ENCODE results near the gene BID. TPM values are rescaled to one million over a fixed set of nuclear protein-coding genes. Genes with fewer than 3 reads are reported as not detected.

Gene BID
- total and polyA plus RNA-seq, 2 of the 8 experiments (the other 6 are each of a cell fraction or from before 2014, with no cell fraction given), result 39.3 to 114 TPM

- no peak overlapping the region for H3K23ac ChIP-seq (ENCODE audit: insufficient read length)
- H4K8ac ChIP-seq (ENCODE audit: extremely low read depth, insufficient read depth, low read length), result no peak overlapping the region
- CTCF ChIA-PET (ENCODE audit: partially characterized antibody), result interaction anchor here (1.4 to 8.4 kb wide), 4 partner anchors 11 to 33 kb away, joined by 5 to 93 read pairs (median 26); no protein-coding TSS in a partner anchor
- WGBS, 2 experiments (ENCODE audit: extremely low coverage in 1 of 2, insufficient coverage in 1 of 2, insufficient read length in 1 of 2, insufficient replicate concordance in 2 of 2, low coverage in 1 of 2, low lambda C conversion rate in 2 of 2, missing lambda C conversion rate in 1 of 2), result 95% methylated on average over 13 of the region's 13 CpGs; no CpG with 5 or more reads in 1 of the 2 experiments
- H2BK5ac ChIP-seq (ENCODE audit: low read depth, low read length), result no peak overlapping the region
- no peak overlapping the region for H3K27ac ChIP-seq (ENCODE audit: low read depth, low read length)
- no peaks in the 10 kb centered on the region for H3K27me3 ChIP-seq (replicated peaks in 1 of 4; ENCODE audit: control insufficient read depth in 3 of 4, extremely low read depth in 1 of 4, insufficient read depth in 3 of 4, low read length in 3 of 4)
- no peak overlapping the region for H2AK5ac ChIP-seq (ENCODE audit: low read depth, low read length)
- no peak overlapping the region for H2BK20ac ChIP-seq (ENCODE audit: low read length)
- POLR2A ChIA-PET (ENCODE audit: partially characterized antibody), result interaction anchor here (1.1 kb wide), 1 partner anchor 32 kb away, joined by 3 read pairs; no protein-coding TSS in a partner anchor
- H3K79me1 ChIP-seq (ENCODE audit: low read depth, low read length), result peaks cover 14% of the 10 kb centered on the region
- no peaks in the 10 kb centered on the region for H3K36me3 ChIP-seq (ENCODE audit: control insufficient read depth in 2 of 4, insufficient read depth in 4 of 4, low read length in 3 of 4)
- H4K20me1 ChIP-seq (replicated peaks in 1 of 2; ENCODE audit: control insufficient read depth in 1 of 2, insufficient read depth in 2 of 2, low read length in 2 of 2), result peaks cover 0 to 3% of the 10 kb centered on the region in 2 experiments
- H2AFZ ChIP-seq (ENCODE audit: low read length), result no peak overlapping the region
- no peak overlapping the region for H3K4ac ChIP-seq (replicated peaks; ENCODE audit: insufficient read length, low read depth, low read length)
- no peak overlapping the region for H2BK15ac ChIP-seq (ENCODE audit: low read length)
- peaks cover 0 to 3% of the 10 kb centered on the region in 2 experiments; a peak in 2 of 4 replicates for H3K79me2 ChIP-seq (ENCODE audit: control insufficient read depth in 1 of 2, insufficient read depth in 2 of 2, low read length in 2 of 2)
- no peak overlapping the region for H3K9ac ChIP-seq (replicated peaks in 1 of 4; ENCODE audit: extremely low read depth in 1 of 4, low read depth in 3 of 4, low read length in 3 of 4)
- H3K4me3 ChIP-seq (ENCODE audit: extremely low read depth in 1 of 4, insufficient read depth in 2 of 4, low read depth in 3 of 4, low read length in 4 of 4), result no peak overlapping the region
- no peak for DNase-seq (ENCODE audit: low read depth in 1 of 2, low spot score in 2 of 2)
- no peak for TF ChIP-seq MAFK (IDR thresholded peaks at IDR 0.05; ENCODE audit: low read depth, low read length)
- no peak overlapping the region for H4K91ac ChIP-seq (replicated peaks; ENCODE audit: insufficient read length, low read length)
- peaks cover 2% of the 10 kb centered on the region; the same call in 1 of the 2 replicates for H3K23me2 ChIP-seq (ENCODE audit: low read depth, low read length)
- no peaks in the 10 kb centered on the region; a peak in 2 of 7 replicates for H3K4me1 ChIP-seq (replicated peaks in 1 of 4; ENCODE audit: control insufficient read depth in 3 of 4, insufficient read depth in 4 of 4, low read length in 3 of 4)
- H2BK12ac ChIP-seq (ENCODE audit: low read depth, low read length), result no peak overlapping the region
- H3K4me2 ChIP-seq (ENCODE audit: insufficient read depth in 1 of 2, low read depth in 2 of 2, low read length in 2 of 2), result no peak overlapping the region
- no peak overlapping the region for H3K14ac ChIP-seq (ENCODE audit: insufficient read length)
- no peak overlapping the region for H3K56ac ChIP-seq (replicated peaks; ENCODE audit: insufficient read length, low read depth, low read length)
- H4K5ac ChIP-seq (ENCODE audit: insufficient read length, low read depth, low read length), result no peak overlapping the region
- H3K18ac ChIP-seq (ENCODE audit: extremely low read depth, low read length), result no peak overlapping the region
- H2BK120ac ChIP-seq (replicated peaks; ENCODE audit: low read depth, low read length), result no peak overlapping the region
- no peak for FAIRE-seq
- no peaks in the 10 kb centered on the region for H3K9me3 ChIP-seq (ENCODE audit: insufficient read depth in 2 of 2, low read depth in 1 of 2, low read length in 1 of 2)
Measured at GRCh38 chr22:17753401-17753989, 20.8 kb downstream of the BID start.
